GM21619 (cell line): ENCODE measurements around the gene PTPRA.
"Not testable (repeated sequence)": the region's sequence is repeated elsewhere in the genome, so short reads cannot be mapped to it uniquely, and the experiment has no call there.

Source experiments
- ATAC-seq: cut with Tn5 transposase; IDR thresholded peaks from one replicate; pipeline ENCODE4 v1.9.1; 2021; ENCODE audit not compliant: unreplicated experiment

PTPRA gene

DNA sequence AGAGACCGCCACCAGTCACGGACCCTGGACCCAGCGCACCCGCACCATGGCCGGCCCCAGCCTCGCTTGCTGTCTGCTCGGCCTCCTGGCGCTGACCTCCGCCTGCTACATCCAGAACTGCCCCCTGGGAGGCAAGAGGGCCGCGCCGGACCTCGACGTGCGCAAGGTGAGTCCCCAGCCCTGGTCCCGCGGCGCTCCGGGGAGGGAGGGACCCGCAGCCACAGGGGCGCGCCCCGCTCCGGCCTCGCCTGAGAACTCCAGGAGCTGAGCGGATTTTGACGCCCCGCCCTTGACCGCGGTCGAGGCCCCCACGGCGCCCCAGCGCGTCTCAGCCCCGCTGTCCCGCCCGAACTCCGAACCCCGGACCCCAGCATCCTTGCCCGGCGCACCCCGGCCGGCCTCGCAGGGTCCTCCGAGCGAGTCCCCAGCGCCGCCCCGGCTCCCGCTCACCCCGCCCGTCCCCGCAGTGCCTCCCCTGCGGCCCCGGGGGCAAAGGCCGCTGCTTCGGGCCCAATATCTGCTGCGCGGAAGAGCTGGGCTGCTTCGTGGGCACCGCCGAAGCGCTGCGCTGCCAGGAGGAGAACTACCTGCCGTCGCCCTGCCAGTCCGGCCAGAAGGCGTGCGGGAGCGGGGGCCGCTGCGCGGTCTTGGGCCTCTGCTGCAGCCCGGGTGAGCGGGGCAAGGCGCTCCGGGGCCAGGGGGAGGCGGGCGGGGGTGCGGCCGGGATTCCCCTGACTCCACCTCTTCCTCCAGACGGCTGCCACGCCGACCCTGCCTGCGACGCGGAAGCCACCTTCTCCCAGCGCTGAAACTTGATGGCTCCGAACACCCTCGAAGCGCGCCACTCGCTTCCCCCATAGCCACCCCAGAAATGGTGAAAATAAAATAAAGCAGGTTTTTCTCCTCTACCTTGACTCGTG, 198.6 kb downstream of the PTPRA start, which contains the start of gene OXT:
OXT (plus strand) TSS at position 11 of the 920 bp plus-strand sequence; CDS start at position 47, 36 bp downstream.
- ATAC-seq: no peak

DNA sequence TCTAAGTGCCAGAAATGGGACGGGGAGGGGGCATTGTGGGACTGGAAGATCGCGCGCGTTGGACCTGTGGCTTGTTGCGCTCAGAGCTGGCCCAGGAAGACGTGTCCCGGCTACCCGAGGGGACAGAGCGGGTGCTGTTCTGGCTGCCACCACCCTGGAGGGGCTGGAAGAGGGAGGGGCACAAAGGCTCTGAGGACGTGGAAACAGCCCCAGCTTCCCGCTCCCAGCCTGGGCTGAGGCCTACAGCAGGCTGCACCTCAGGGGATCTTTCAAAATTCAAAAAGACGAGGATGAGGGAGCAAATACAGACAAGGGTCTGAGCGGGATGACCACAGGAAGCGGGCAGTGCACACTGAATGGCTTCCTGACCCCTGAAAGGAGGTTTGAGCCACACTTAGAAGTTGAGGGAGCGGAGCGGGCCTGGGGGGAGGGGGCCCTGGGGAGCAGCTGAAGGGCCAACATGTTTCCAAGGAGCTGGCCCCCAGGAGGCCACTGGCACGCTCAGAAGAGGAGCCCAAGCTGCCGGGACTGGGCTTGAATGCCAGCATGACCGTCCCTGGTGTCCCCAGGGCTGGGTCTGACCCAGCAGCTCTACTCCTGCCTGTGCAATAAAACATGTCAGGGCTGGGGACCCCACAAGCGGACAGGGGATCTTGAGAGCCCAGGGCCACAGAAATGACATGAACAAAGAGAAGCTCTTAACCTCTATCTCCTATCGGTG, 199.4 kb downstream of the PTPRA start:
- no peak for ATAC-seq

DNA sequence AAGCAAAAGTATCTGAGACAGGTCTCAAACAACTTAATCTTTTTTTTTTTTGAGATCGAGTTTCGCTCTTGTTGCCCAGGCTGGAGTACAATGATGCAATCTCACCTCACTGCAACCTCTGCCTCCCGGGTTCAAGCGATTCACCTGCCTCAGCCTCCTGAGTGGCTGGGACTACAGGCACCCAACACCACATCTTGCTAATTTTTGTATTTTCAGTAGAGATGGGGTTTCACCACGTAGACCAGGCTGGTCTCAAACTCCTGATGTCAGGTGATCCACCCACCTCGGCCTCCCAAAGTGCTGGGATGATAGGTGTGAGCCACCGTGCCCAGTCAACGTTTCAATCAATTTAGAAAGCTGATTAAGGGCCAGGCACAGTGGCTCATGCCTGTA, 200.0 kb downstream of the PTPRA start:
- not testable (repeated sequence) for ATAC-seq

DNA sequence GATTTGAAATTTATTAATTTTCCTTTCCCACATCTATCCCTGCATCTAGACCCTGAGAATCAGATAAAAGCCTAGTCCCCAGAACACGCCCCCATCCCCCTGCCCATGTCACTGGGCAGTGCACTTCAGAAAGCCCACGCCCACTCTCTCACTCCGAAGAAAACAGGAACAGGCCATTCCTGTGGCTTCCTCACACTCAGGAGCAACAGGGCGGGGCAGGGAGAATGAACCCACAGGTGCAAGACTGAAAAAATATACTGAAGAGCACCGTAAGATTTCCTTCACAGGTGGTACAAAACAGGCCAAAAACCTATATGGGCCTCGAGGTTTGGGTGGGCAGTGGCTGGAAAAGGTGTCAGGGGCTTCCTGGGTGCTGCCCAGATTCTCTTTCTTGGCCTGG, 201.5 kb downstream of the PTPRA start:
- no peak for ATAC-seq

DNA sequence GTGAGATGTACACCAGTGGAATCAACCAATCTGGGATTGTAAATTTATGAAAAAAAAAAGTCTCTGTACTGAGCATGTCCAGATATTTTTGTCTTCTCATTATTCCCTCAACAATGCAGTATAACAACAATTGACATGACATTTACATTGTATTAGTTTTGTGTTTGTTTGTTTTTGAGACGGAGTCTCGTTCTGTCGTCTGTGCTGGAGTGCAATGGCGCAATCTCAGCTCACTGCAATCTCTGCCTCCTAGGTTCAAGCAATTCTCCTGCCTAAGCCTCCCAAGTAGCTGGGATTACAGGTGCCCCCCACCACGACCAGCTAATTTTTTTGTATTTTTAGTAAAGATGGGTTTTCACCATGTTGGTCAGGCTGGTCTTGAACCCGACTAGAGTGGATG, 202.0 kb downstream of the PTPRA start:
- ATAC-seq: not testable (repeated sequence)

DNA sequence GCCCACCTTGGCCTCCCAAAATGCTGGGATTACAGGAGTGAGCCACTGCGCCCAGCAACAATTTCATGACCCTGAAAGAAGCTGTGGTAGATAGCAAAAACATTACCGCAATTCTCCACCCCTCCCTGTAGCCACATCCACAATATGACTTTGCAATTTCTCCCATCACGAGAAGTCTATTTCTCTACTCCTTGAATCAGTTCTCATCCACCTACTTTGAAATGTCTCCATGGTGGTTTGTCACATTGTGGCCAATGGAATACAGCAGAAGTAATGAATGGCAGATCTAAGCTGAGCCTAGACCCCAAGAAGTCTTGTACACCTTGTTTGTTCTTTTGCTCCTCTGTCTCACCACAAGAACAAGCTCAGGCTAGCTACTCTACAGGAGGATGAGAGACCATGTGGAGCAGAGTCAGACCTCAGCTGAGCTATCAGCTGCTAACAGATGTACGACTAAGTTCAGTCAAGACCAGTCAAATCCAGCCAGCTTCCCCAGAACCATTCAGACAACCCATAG, 204.4 kb downstream of the PTPRA start:
- ATAC-seq: no peak

DNA sequence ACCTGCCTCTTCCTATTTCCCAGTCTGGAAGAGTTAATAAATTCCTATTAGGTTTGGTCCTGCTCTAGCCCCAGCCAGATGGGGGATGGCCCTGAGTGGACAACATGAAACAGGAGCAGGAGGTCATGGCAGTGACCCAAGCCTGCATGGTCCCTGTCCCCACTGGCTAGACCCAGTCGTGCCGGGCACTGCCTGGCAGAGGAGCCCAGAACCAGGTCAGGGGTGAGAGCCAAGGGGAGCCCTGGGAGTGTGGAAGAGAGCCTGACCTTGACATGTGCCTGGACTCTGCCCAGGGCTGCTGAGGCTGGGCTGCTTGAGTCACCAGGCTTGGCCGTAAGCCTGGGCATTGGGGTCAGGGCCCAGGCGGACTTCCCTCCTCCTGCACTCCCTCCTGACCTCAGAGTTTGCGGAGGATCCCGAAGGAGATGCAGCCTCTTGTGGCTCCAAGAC, 207.7 kb downstream of the PTPRA start:
- no peak for ATAC-seq

DNA sequence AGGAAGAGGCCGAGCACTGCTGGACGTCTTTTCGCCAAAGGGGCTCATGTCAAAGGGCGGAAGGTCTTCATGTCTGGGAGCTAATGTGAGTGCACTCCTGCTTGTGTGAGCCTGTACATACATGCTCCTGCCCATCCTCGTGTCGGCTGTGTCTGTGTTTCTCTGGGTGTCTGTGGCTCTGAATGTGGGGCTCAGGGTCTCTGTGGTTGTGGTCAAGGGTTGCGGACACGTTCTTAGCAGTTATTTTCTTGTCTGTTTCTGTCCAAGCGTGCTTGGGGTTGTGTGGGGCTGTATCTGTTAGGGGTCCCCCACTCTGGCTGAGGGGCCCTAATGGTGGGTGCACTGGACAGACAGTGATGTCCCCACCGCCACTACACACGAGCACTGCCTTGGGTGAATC, 208.4 kb downstream of the PTPRA start:
- ATAC-seq: no peak

DNA sequence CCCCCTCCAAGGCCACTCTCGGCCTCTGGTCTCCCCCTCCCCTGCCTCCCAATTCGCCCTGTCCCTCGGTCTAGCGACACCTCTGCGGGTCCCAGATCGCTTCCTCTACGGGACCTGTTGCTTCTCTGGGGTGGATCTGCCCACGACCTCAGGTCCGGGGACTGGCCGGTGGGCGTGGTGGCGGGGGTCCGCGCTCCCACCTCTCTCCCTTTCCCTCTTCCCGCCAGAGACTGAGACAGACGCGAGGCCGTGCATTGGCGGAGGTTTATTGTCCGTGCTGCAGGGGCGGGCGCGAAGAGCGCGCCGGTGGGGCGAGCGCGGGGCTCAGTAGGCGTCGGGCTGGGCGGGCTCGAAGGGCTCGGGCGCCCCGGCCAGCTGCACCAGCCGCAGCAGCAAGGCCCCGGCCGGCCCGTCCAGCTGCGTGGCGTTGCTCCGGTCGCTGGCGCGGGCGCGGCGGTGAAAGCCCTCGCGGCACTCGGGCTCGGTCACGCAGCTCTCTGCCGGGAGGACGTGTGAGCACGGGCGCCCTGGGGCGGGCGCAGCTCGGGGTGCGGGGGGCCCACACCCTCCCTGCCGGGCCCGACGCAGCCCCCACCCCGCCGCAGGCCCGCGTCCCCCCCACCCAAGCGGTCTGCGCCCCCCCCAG, 209.1 kb downstream of the PTPRA start:
- ATAC-seq: no peak

DNA sequence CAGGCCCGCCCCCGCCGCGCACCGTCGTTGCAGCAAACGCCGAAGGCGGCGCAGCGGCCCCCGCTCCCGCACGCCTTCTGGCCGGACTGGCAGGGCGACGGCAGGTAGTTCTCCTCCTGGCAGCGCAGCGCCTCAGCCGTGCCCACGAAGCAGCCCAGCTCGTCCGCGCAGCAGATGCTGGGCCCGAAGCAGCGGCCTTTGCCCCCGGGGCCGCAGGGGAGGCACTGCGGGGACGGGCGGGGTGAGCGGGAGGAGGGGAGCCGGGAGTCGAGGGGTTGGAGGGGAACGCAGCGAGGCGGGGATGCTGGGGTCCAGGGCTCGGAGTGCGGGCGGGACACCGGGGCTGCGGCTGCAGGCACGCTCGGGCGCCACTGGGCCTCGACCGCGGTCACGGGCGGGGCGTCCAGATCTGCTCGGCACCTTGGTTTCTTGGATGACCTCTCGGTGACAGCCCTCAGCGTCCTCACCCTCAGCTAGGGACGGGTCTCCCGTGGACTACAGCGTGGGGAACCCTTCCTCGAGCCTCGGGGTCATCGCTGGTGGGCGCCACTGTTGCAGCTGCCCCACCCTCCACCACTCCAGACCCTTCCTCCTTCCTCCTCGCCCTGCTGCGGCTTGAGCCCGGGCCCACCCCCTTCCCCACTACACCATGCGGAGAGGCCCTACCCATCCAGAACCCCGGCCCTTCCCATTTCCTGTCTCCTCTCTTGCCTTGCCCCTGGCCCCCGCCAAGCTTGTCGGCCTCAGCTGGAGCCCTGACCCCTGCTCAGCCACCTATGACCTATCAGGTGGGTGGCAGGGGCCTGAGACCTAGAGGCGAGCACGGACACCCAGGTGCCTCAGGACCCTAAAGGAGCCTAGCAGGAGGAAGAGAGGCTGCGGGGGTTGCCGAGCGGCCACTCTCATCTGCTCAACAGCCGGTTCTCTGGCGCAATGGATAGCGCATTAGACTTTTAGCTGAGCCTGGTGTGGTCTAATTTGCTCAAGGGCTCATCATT, 210.0 kb downstream of the PTPRA start:
- ATAC-seq: no peak

DNA sequence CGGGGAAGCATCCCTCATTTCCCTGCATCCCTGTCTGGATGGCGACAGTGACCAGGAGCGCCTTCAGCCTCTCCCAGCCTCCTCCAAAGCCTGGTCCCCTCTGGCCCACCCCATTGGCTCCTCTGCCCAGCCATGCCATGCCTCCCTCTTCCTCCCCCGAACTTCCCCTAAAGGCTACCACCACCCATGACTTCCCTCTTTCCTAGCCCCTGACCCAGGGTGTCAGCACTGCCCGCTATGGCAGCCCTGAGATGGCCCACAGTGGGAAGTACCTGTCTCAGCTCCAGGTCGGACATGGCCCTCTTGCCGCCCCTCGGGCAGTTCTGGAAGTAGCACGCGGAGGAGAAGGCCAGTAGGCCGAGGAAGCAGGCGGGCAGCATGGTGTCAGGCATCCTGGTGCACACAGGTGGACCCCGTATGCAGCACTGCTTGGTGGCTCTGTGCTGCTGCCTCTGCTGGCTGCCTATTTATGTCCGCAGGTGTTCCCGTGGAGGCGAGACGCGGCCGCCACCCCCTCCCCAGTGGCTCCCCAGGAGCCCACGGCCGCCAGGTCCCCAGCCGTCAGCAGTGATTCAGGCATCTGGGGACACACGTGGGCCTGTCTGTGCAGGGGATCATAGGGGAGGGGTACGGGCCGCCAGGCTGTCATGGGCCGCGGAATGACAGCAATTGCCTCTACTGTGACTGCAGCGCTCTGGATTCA, 211.2 kb downstream of the PTPRA start, which contains the start of gene AVP:
AVP (minus strand) TSS at position 442 of the 703 bp plus-strand sequence; CDS start at position 392, 50 bp downstream.
- no peak for ATAC-seq

DNA sequence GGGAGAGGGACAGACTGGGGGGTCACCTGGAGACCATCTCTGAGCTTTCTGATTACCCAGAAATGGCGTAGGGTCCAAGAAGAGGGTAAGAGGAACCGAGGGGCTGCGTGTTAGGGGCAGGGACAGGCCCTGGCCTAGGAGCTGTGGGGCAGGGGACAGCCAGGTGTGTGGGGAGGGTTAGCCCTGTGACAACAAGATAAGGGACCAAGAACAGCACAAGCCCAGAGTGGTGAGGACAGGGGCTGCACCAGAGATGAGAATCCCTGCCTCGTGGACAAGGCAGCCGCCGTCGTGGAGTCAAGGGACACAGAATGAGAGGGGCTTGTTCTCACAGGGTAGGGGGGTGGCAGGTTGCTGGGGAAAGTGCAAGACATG, 211.7 kb downstream of the PTPRA start:
- no peak for ATAC-seq

DNA sequence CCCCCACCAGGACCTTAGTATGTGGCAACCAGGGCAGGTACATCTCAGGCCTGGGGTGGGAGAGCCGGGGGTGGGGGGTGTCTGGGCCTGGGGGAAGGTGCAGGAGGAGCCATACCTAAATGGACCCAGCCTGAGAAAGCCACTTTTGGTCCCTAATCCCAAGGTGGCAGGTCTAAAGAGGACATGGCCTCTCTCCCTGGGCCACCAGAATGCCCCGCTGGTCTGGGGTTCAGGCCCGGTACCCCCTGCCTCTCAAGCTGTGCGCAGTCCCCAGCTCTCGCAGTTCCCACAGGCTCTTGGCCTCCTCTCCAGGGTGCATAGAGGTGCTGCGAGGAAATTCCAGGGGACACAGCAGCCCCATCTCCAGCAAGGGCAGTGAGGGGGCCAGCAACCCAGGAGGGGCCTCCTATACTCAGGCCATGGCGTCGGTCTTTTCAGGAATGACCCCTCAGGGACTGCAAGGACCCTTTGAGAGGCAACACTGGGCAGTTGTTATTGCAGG, 212.3 kb downstream of the PTPRA start:
- no peak for ATAC-seq

DNA sequence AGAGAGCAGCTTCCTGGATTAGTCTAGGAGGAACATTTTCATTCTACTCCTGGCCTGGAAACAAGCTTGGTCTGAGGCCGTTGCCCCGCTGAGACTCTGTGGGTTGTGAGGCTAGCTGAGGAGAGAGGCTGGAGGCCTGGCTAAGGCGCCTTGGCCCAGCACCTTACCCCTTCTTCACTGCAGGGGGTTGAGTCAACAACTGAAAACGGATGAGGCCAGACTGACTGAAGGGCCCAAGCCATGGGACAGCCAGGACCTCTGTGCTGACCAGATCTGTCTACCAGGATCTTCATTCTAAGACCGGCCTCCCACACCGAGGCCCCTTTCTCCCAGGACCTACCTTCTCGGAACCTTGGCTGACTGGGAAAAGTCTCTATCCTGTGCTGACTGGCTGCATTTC, 214.8 kb downstream of the PTPRA start:
- ATAC-seq: no peak
